GM21447 (cell line): ENCODE data around the gene ILF2.
"Not testable (repeated sequence)": the region's sequence is repeated elsewhere in the genome, so short reads cannot be mapped to it uniquely, and the experiment has no call there.

Experiments used
- ATAC-seq: cut with Tn5 transposase; IDR thresholded peaks from one replicate; pipeline ENCODE4 v1.9.1; 2021; ENCODE audit not compliant: unreplicated experiment

ILF2 gene

GRCh38 chr1:153649863-153650235 lies 20.9 kb downstream of the ILF2 start:
- no peak for ATAC-seq

DNA sequence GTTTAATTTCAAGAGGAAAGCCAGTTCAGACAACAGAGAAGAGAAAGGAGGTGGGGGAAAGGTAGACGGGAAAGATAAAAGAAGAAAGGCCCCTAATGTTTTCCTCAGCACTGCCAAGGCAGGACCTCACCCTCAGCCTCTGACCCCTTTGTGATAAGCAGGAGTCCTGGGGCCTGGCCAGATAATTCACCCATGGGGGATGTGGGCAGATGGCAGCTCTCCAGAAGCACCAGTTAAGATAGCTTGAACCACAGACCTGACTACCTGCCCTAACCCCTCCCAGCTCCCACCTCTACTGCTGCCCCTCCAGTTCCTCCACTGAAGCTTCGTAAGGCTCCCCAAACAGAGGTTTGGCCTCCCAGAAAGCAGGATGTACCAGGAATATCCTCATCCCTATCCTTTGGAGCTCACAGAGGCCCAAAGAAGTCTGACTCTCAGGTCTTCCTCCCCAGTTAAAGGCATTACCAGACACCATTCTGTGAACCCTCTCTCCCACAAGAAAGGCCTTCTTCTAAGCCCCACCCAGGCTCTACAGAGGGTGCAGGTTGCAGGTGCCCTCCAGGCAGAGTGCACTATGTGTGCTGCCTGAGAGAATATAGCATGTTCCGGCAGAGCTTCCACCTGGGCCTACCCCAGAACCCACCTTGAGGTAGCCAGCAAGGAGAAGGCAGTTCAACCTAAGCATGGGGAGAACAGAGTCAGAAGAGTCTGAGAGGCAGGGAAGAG lies 21.5 kb downstream of the ILF2 start:
- ATAC-seq = no peak

GRCh38 chr1:153648000-153648643 lies 22.7 kb downstream of the ILF2 start:
- ATAC-seq = no peak

- ATAC-seq = no peak
Observed at GRCh38 chr1:153647346-153647714, 23.5 kb downstream of the ILF2 start.

DNA sequence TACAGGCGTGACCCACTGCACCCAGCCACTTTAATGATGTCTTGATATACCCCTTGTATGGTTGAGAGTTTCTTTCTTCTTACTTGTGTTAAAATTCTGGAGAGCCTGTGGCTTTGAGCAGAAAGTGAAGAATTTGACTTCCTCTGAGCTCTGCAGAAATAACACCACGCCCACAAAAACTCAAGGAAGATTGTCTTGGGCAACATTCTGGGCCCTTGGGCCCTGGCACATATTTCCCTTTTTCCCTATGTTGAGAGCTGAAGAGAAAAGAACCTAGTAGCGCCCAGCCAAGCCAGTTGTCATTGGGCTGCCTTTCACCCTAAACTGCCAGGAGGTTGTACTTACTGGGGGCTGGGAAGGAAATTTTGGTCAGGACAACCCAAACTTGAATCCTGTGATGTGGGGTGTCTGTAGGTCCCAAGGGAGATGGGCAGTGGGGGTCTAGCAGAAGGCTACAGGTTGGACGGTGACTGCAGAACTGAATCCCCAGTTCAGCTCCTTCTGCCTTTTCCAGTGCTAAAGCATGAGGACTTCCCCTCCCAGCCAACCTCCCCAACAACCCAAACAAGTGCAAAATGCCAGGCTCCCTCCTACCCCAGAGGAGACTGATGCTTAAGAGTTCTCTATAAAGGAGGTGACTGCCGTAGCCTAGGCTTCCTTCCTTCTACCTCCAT lies 24.0 kb downstream of the ILF2 start:
- no peak for ATAC-seq

- no peak for ATAC-seq
Observed at GRCh38 chr1:153643816-153644215, 27.0 kb downstream of the ILF2 start.

- ATAC-seq = no peak
Observed at GRCh38 chr1:153643100-153643499, 27.7 kb downstream of the ILF2 start.

DNA sequence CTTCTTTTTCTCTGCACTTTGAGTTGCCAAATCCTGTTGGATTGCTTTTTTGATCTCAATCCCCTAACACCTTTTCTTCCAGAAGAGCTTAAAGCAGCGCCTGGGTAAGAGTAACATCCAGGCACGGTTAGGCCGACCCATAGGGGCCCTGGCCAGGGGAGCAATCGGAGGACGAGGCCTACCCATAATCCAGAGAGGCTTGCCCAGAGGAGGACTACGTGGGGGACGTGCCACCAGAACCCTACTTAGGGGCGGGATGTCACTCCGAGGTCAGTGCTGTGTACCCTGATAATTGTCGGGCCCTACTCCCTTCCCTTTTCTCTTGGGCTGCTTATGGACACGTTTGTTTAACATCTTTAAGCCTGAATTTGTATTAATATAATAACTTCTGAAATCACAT lies 28.6 kb downstream of the ILF2 start:
- no peak for ATAC-seq

DNA sequence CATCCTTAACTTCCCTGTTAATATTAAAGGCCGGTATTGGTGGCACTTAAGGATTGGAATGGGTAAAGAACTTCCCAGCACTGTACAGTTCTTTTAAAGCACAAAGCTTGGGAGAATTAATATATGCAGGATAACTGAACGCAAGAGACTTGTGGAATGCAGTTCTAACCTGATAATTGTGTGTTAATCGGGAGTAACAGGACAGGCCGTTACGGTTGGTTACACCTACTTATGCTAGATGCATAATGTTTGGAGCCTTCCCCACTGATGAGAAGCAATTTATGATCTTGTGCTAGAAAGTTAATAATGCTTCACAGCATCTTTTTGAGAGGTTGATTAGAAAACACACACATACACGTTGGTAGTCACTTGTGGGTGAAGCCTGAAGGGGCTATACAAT lies 29.9 kb downstream of the ILF2 start:
- ATAC-seq = no peak

DNA sequence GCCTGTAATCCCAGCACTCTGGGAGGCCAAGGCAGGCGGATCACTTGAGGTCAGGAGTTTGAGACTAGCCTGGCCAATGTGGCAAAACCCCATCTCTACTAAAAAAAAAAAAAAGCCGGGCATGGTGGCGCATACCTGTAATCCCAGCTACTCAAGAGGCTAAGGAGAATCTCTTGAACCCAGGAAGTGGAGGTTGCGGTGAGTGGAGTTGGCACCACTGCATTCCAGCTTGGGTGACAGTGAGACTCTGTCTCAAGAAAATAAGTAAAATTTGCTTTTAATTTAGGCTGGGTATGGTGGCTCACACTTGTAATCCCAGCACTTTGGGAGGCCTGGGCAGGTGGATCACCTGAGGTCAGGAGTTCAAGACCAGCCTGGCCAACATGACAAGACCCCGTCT lies 30.6 kb downstream of the ILF2 start:
- ATAC-seq = not testable (repeated sequence)

GRCh38 chr1:153639280-153639679 lies 31.5 kb downstream of the ILF2 start:
- no peak for ATAC-seq

- ATAC-seq = no peak
Observed at GRCh38 chr1:153638261-153638660, 32.5 kb downstream of the ILF2 start.

GRCh38 chr1:153636312-153636711 lies 34.5 kb downstream of the ILF2 start:
- ATAC-seq = no peak

DNA sequence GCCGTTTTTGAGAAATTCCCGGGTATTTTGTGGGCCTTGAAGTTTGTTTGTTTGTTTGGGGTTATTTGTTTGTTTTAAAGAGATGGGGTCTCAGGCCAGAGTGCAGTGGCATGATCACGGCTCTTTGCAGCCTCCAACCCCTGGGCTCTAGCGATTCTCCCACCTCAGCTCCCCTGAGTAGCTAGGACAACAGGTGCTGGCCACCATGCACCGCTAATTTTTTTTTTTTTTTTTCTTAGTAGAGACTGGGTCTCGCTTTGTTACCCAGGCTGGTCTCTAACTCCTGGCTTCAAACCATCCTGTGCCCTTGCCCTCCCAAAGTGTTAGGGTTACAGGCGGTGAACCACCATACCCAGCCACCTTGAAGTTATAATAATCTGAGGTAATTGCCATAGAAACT lies 34.9 kb downstream of the ILF2 start:
- ATAC-seq = no peak

GRCh38 chr1:153633754-153634665 lies 36.8 kb downstream of the ILF2 start, which contains the start of gene CHTOP:
CHTOP (plus strand) TSS chr1:153634066; CDS start chr1:153636589, 2,523 bp downstream.
- ATAC-seq = peak; percentile 83

DNA sequence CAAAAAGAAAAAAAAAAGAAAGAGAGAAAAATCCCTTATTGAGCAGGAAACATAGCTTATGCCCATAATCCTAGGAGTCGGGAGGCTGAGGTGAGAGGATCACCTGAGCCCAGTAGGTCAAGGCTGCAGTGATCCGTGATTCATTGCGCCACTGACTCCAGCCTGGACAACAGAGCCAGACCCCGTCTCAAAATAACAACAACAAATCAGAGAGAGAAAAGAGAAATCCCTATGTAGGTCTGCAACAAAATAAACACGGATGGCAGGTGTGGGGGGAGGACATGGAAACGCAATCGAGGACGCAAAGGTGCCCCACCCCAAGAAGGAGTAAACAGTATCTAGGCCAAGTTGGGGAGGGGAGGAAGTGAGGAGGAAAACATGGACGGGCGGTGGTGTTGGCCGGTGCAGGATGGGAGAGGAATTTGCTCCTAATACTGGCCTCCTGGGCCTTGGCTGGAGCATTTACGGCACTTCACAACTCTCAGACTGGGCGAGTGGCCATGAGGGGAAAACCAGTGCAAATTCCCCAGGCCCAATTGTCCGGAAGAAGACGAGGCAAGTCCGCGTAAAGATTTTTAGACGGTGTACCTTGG lies 37.5 kb downstream of the ILF2 start:
- ATAC-seq = peak; percentile 3

- ATAC-seq = no peak
Observed at GRCh38 chr1:153631047-153632022, 39.5 kb downstream of the ILF2 start.

- no peak for ATAC-seq
Observed at GRCh38 chr1:153630384-153630783, 40.4 kb downstream of the ILF2 start.

- no peak for ATAC-seq
Observed at GRCh38 chr1:153629971-153630370, 40.8 kb downstream of the ILF2 start.

GRCh38 chr1:153629343-153629665 lies 41.5 kb downstream of the ILF2 start:
- ATAC-seq = no peak
